Neutrophil (primary cell): Measurements from ENCODE around the gene RAD51B.

Experiments
- H3K27ac ChIP-seq: fragments of 200-600 bp; sonication (generic); 2 replicates; pipeline ENCODE4 v1.5.1; 2016; ENCODE audit warnings: mild to moderate bottlenecking, moderate library complexity
- H3K27me3 ChIP-seq: fragments of 200-600 bp; sonication (generic); 2 replicates; pipeline ENCODE4 v1.6.0; 2016; ENCODE audit warnings: mild to moderate bottlenecking
- H3K36me3 ChIP-seq: fragments of 200-600 bp; sonication (generic); 2 replicates; pipeline ENCODE4 v1.5.1; 2017
- H3K4me1 ChIP-seq, 2 experiments: fragments of 200-600 bp in 1 of 2; sonication (generic) in 1 of 2; 1 replicate in 1 of 2; 2 replicates in 1 of 2; pipeline versions ENCODE4 v1.5.1 to v1.6.1; 2013 to 2016; ENCODE audit warnings: low read depth in 1 of 2, low read length in 1 of 2, mild to moderate bottlenecking in 1 of 2, moderate library complexity in 1 of 2; ENCODE audit not compliant: control insufficient read depth in 1 of 2, insufficient read depth in 1 of 2
- H3K4me3 ChIP-seq, 2 experiments: fragments of 200-600 bp in 1 of 2; sonication (generic) in 1 of 2; 1 replicate in 1 of 2; 2 replicates in 1 of 2; pipeline ENCODE4 v1.5.1; 2013 to 2016; ENCODE audit warnings: low read depth in 1 of 2, low read length in 1 of 2, mild to moderate bottlenecking in 1 of 2, moderate library complexity in 1 of 2
- H3K9me3 ChIP-seq: fragments of 200-600 bp; sonication (generic); 2 replicates; pipeline ENCODE4 v1.5.1; 2016
- TF ChIP-seq, protein P1 (sequence below): fragments of 200-600 bp; sonication (generic); IDR thresholded peaks from 2 replicates; pipeline ENCODE4 v1.5.1; 2016; ENCODE audit warnings: antibody characterized with exemption

The RAD51B gene

GRCh38 chr14:67837011-67837624, 17.5 kb downstream of the RAD51B start:
- Histone ChIP-seq H3K27me3 (no peaks in the 10 kb centered on the region), H3K36me3 (no peaks in the 10 kb centered on the region), H3K4me1 (peaks cover 7 to 8% of the 10 kb centered on the region in 2 experiments), H3K9me3 (no peaks in the 10 kb centered on the region), H3K27ac (peak overlapping the region; percentile 59), H3K4me3 (no peak overlapping the region)
- TF ChIP-seq, protein P1, sequence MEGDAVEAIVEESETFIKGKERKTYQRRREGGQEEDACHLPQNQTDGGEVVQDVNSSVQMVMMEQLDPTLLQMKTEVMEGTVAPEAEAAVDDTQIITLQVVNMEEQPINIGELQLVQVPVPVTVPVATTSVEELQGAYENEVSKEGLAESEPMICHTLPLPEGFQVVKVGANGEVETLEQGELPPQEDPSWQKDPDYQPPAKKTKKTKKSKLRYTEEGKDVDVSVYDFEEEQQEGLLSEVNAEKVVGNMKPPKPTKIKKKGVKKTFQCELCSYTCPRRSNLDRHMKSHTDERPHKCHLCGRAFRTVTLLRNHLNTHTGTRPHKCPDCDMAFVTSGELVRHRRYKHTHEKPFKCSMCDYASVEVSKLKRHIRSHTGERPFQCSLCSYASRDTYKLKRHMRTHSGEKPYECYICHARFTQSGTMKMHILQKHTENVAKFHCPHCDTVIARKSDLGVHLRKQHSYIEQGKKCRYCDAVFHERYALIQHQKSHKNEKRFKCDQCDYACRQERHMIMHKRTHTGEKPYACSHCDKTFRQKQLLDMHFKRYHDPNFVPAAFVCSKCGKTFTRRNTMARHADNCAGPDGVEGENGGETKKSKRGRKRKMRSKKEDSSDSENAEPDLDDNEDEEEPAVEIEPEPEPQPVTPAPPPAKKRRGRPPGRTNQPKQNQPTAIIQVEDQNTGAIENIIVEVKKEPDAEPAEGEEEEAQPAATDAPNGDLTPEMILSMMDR: peak; percentile 75

DNA sequence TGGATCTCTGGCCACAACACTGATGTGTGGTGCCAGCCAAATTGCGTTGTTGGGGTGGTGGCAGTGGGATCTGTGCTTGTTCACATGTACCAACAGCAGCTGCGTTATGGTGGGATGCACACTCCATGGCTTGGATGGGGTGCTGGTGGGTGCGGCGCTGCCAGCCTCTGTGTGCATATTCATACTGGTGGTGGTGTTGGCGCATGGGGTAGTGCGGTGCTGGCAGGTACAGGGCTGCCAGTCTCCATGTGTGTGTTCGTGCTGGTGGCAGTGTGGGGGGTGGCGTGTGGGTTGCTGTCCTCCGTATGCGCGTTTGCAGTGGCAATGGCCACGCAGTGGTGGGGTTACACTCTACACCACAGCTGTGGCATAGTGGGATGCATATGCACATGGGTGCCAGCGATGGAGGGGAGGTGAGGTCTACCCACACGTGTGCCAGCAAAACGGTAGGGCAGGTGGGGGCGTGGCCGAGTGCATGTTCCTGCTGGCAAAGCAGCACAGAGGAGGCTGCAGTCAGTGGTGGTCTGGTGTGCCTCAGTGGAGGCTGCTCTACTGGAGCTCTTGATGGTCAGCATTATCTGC, 26.5 kb downstream of the RAD51B start:
- H3K36me3 ChIP-seq: no peaks in the 10 kb centered on the region
- H3K27ac ChIP-seq: no peak overlapping the region
- H3K9me3 ChIP-seq: no peaks in the 10 kb centered on the region
- peaks cover 1 to 8% of the 10 kb centered on the region in 2 experiments for H3K4me1 ChIP-seq
- no peak overlapping the region for H3K4me3 ChIP-seq
- H3K27me3 ChIP-seq: no peaks in the 10 kb centered on the region
- TF ChIP-seq, protein P1: no peak

DNA sequence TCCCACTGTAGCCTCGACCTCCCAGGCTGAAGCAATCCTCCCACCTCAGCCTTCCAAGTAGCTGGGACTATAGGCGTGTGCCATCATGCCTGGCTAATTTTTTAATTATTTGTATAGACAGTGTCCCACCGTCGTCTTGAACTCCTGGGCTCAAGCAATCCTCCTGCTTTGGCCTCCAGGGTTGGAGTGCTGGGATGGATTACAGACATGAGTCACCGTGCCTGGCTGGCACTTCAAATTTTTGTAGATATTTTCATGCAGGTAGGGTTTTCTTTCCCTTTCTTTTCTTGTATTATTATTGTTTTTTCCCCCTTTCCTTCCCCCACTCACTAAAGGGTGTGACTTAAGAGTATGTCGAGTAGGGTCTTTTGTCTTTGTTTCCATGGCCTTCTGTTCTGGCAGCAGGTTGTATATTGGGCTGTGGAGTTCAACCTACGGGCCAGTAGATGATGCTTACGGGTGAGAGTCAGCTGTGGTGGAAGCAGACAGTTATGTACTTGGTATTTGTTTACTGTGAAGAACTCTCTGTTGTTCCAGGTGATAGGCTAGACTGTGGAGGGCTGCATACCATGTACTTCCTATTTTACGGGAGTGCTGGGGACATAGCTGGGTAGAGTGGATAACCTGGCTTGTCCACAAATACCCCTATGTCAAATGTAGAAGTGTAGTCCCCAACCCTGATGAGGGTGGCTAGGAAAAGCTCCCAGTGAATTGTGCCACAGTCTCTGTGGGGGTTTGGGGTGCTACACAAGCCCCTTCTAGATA, 30.7 kb downstream of the RAD51B start:
- Histone ChIP-seq H3K27me3 (no peaks in the 10 kb centered on the region), H3K9me3 (no peaks in the 10 kb centered on the region), H3K4me3 (no peak overlapping the region), H3K27ac (peak overlapping the region; percentile 99), H3K4me1 (peaks cover 42 to 45% of the 10 kb centered on the region in 2 experiments), H3K36me3 (no peaks in the 10 kb centered on the region)
- TF ChIP-seq, protein P1: no peak

GRCh38 chr14:67851785-67852410, 32.3 kb downstream of the RAD51B start:
- Histone ChIP-seq H3K27me3 (no peaks in the 10 kb centered on the region), H3K36me3 (no peaks in the 10 kb centered on the region), H3K4me3 (peak overlapping the region in 1 of 2 experiments; percentile 49), H3K4me1 (peaks cover 42 to 45% of the 10 kb centered on the region in 2 experiments), H3K27ac (peak overlapping the region; percentile 99), H3K9me3 (no peaks in the 10 kb centered on the region)
- TF ChIP-seq, protein P1: no peak

DNA sequence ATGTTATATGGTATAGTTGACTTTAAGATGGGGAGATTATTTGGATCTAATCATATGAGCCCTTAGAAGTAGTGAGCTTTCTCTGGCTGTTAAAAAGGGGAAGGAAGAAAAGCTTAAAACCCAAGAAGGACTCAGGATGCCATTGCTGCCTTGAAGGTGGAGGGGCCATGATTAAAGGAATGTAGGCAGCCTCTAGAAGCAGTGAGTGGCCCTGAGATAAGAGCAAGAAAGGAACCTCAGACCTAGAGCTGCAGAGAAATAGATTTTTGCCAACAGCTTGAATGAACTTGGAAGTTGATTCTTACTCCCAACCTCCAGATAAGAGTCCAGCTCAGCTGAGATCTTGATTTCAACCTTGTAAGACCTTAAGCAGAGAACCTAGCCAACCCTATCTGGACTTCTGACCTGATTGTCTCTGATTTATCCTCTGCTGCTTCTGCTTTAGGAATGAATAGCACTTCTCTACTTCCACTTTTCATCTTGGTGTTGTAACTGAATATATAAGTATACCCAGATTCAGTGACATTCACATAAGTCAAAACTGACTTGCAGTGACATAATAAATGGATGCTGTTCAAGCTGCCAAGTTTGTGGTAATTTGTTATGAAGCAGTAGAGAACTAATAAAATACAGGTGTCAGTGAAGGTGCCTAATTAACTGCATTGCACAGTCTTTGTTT, 33.5 kb downstream of the RAD51B start:
- H3K4me1 ChIP-seq: peaks cover 42 to 45% of the 10 kb centered on the region in 2 experiments
- H3K4me3 ChIP-seq: peak overlapping the region; percentile 32 to 49
- no peaks in the 10 kb centered on the region for H3K9me3 ChIP-seq

More for the DNA sequence above, 33.5 kb downstream of the RAD51B start:
- H3K27ac ChIP-seq: peak overlapping the region; percentile 99
- no peaks in the 10 kb centered on the region for H3K27me3 ChIP-seq
- H3K36me3 ChIP-seq: no peaks in the 10 kb centered on the region
- TF ChIP-seq, protein P1: peak; percentile 21
